CD4-positive, alpha-beta T cell treated with Interleukin-6 for 4 hours (primary cell): Measurements from ENCODE around the gene MFAP5.
"Not testable (repeated sequence)": the region's sequence is repeated elsewhere in the genome, so short reads cannot be mapped to it uniquely, and the experiment has no call there.

Experiments used
- DNase-seq: peaks from one replicate; pipeline ENCODE4 v3.0.0-alpha.2; 2020; ENCODE audit warnings: mixed read lengths

Gene MFAP5

DNA sequence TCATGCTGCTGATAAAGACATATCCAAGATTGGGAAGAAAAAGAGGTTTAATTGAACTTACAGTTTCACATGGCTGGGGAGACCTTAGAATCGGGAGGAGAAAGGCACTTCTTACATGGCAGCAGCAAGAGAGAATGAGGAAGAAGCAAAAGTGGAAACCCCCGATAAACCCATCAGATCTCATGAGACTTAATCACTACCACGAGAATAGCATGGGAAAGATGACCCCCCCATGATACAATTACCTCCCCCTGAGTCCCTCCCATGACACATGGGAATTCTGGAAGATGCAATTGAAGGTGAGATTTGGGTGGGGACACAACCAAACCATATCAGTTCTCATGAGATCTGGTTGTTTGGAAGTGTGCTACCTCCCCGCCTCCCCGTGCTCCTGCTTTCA, 9.8 kb upstream of the MFAP5 start:
- DNase-seq: no peak

DNA sequence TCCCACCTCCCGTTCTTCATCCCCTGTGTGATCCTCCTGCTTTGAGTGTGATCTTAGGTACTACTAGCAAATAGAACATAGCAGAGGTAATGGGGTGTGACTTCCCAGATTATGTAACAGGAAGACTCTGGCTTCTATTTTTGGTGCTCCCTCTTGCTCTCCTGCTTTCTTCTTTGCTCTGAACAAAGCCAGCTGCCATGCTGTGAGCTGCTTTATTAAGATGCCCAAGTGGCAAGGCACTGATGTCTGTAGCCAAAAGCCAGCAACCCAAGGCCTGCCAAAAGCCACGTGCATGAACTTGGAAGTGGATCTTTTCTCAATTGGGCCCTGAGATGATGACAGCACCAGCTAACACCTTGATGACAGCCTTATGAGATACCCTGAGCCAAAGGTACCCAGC, 5.8 kb upstream of the MFAP5 start:
- no peak for DNase-seq

DNA sequence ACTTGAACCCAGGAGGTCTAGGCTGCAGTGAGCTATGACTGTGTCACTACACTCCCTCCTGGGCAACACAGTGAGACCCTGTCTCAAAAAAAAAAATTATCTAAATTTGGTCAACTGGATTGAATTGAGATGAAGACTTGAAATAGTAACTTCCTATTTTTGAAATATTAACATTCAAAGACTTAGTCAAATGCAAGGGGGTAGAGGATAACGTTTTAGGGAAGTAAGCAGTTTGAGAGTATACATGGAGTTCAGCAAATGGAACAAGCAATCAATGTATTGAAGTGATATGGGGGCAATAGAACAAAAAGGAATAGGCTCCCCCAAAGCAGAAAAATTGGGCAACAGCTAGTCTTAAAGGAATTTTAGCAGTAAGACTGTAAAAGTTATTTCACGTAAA, 4.6 kb upstream of the MFAP5 start:
- no peak for DNase-seq

DNA sequence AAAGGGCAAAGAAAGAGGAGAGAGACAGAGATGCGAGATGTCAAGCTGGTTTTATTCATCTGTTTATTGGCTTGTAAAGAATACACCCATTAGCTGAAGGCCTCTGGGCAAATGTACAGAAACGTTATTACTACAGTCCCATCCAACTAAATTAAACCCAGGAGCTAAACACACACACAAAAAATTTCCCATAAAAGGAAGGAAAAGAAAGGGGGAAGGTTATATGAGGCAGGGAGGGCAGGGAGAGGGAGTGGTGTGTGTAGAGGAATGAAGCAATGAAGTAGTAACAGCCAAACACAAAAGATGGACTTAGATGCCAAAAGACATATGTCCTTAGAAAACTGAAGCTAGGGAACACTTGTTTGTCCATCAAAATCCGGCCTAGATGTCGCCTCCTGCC, 3.1 kb upstream of the MFAP5 start:
- DNase-seq: no peak

DNA sequence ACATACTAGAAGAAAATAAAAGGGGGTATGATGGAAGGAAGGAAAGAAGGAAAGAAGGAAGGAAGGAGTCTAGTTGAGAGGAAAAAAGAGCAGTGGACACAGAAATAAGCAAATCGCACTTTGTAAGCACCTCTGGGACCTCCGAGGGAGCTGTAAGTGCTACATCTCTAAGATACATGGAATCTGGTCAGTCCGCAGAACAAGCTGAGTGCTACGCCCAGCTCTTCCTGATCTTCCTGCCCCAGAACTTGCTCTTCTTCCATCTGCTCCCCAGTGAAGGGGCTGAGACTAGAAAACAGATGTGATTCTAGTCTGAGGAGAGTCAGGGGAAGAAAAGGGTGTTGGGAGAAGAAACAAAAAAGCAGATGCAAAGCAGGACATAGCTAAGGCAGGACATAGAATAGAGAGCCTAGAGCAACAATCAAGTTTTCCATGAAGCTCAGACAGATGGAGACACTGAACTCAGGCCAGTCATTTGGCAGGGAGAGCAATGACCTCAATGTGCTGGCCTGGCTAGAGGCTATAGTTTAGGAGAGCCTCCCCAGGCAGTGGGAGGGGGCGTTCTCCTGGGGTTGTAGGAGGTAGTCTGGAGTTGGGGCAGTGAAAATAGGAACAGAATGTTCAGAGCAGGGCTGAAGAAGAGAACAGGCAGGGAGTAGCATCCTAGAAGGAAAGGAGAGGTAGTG, 1.7 kb upstream of the MFAP5 start:
- no peak for DNase-seq

DNA sequence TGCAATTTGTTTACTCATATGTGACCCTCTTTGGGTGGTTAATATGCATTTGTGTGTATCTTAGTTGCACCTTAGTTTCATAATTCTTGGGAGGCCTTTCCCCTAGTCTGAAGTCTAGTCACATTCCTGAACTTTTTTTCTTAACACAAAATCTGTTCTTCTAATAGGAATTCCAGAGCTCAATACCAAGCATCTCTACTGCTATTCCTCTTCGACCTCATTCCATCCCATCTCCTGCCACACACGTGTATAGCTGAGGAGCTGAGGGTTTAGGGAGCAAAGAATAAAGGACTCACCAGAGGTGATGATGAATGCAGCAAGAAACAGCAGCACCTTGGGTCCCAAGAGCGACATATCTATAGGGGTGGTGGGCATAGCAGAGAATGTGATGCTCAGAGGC, 875 bp downstream of the MFAP5 start:
- DNase-seq: no peak

DNA sequence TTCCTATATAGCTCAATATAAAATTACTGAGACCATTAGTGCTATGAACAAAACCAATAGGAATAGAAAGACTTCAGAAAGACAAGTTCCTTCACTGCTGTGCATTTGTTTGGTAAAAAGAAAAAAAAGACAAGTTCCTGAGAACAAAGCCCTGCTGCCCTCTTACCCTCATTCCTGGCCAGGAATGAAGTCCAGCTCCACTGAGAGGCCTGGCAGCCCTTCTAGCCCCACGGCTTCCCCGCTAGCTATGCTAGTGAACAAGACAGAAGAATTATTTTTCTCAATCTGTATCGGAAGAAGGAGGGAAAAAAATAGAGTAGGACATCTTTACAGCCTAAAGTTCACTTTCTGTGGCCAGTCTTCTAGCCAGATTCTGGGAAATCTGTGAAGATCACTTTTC, 1.6 kb downstream of the MFAP5 start:
- no peak for DNase-seq

DNA sequence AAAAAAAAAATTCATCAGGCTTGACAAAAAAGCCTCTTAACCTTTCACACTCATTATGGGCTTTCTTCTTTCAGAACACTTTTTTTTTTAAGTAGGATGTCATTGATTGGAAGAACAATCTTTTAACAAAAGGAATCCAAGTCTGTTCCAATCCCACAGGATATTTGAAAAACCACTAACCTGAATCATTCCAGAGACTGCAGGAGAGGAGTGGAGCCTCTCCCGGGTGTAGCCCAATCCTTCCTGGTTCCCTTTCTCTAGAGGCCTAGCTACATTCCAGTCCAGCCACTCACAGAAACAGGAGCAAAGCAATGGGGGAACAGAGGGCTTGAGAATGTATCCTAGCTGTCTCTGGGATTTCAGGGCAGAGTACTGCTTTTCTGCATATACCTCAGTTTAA, 4.3 kb downstream of the MFAP5 start:
- DNase-seq: no peak

DNA sequence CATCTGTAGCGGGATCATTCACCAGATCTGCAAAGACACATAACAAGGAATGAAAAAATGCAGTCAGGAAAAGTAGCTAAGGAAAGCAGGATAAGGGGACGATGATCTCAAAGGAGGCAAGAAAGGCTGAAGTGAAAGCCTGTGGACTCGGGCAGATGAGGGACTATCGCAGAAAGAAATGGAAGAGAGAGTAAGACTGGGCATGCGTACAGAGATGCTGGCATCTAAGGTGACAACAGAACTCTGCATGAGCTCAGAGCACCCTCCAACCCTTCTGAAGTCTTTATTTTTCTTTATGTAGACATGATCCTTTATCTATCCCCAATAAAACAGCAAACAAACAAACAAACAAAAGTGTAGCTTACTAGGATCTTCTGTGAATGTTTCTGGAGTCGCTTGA, 7.2 kb downstream of the MFAP5 start:
- DNase-seq: no peak

DNA sequence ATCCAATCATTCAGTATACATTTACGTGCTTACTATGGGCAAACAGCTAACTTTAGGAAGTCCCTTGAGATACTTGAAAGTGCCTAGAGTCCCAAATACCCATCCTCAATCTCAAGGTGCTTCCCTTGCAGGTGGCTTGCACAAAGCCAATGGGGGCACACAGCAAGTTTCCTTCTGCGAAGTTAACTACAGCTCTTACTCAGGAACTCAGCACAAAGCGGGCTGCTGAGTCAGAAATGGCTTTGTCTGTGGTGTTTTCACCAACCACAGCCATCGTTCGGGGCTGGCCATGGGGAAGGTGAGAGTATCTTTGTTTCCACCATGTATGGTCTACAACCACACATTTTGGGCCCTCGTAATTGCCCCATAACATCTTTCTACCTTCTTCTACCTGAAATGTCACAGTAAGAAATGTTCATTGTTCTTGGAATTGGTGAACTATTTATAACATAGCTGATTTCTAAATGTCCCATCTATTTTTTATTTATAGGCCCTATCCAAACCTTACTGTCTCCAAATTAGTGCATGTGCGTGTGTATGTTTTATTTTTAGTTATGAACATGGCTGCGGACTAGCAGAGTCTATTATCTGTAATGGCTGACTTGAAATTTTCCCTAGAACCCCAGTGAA, 13.9 kb downstream of the MFAP5 start:
- DNase-seq: peak; percentile 51

DNA sequence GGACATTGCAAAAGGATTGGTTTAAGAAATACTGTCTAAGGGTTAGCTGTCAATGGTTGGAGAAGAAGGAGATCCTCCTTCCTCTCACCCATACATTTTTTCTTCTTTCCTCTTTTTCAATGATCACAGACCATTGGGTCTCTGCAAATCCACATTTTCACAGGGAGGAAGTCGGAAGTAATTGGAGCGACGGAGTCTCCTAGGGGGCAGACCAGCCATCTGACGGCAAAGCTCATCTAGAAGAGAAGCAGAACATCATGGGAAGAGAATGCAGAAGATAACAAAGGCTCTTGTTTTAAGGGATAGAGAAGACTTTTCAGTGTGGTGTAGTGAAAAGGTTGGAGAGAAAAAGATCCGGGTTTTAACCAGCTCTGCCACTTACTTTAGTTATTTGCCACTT, 14.7 kb downstream of the MFAP5 start:
- no peak for DNase-seq

DNA sequence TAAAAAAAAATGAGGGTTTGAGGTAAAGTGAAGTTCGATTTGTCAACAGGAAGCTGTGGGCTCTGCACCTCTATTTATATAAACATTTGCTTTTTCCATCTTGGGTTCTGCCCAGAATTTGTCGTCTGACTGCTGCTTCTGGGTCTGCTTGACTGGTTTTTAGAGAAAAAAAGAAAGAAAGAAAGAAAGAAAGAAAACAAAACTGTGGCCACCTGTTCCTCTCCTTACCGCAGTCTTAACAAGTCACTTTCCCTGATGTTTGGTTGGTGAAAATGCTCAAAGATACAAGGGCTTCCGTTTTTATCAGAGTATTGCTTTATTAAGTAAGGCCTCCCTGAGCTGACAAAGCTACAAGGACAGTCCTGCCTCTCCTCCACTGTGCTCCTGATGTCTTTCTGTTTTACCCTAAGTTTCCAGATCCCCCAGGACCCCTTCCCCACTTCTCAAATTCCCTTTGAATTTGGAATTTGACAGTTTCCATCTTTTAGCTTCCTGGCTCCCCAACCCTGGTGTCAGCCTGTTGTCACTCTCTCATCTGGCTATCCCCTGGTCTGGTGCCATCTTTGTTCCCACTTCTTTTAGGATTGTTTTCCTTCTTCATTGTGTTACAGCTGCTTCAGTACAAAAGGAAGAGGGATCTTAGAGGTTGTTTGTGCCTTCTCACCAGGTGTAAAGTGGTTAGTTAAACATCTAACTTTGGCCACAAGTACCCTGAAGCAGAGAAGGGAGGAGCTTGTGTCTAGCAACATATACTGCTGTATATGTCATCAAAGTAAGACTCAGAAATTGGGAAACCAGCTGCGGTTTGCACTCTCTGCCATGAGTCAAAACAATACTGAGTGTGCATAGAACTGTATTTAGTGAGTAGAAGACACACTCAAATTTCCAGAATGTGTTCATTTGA, 18.0 kb downstream of the MFAP5 start:
- DNase-seq: peak; percentile 67

DNA sequence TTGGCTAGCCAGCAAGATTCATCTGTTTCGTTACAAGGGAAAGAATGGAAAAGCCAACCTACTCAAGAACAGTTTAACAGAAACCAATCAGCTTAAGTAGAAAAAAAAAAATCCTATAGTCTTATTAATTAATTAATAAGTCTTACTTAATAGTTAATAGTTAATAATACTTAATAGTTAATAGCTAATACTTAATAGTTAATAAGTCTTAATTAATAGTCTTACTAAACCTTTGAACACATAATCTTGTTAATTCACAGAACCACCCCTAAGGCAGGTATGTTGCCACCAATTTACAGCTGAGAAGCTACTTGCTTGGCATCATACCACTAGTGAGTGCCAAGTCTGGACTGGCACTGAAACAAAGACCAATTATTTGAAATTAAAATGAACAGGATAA, 19.9 kb downstream of the MFAP5 start:
- DNase-seq: no peak

DNA sequence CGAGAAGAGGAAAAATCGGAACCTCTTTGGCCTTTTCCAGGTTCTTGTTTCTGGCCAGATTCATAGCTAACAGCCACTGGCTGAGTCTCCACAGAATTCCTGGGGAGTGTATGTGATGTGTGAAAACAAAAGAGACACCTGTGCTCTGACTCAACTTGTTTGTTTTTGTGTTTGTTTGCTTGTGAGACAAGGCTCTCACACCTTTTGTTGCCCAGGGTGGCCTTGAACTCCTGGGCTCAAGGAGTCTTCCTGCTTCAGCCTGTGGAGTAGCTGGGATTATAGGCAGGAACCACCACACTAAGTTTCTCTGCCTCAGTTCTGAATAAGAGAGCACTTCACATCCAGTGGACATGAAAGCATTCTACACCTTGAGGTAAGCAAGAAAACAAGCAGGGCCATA, 22.7 kb downstream of the MFAP5 start:
- DNase-seq: no peak

DNA sequence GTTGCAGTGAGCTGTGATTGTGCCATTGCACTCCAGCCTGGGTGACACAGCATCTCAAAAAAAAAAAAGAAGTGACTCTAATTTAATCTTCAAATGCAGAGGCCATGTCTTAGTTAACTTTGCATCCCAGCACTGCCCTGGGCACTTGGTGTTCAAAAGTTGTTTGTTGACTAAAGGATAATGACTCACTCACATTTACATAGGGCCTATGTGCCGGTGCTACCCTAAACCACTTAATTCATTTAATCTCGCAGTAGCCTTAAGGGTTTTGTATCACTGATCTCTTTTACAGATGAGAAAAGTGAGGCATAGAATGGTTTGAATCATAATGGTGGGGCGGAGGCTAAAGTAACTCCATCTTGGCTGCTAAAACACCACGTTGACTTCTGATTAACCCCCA, 23.7 kb downstream of the MFAP5 start:
- no peak for DNase-seq

DNA sequence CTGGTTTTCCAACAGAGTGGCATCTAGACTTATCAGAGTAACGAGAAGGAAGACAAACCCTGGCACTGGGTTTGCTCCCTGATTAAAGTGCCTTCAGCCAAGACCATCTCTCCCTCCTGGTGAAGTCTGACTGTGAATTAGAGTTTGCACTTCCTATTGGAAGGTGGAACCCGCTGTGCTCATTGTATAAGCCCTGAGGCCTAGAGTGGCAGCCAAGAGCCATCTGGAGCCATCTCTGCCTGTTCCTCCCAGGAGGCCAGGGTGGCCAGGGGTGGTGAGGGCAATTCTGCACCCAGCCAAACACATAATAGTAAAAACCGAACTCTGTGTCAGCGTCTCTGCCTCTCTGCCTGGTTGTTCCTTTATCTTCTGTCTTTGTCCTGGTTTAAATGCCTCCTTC, 25.0 kb downstream of the MFAP5 start:
- DNase-seq: no peak

DNA sequence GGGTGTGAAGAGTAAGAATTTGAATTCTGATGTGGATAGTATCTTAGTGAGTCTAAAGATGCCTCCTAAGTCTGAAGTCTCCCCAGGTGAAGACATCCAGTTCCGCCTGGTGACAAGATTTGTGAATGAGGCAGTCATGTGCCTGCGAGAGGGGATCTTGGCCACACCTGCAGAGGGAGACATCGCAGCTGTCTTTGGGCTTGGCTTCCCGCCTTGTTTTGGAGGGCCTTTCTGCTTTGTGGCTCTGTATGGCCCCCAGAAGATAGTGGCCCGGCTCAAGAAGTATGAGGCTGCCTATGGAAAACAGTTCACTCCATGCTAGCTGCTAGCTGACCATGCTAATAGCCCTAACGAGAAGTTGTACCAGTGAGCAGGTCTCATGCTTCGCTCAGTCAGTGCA, 25.4 kb downstream of the MFAP5 start:
- no peak for DNase-seq

DNA sequence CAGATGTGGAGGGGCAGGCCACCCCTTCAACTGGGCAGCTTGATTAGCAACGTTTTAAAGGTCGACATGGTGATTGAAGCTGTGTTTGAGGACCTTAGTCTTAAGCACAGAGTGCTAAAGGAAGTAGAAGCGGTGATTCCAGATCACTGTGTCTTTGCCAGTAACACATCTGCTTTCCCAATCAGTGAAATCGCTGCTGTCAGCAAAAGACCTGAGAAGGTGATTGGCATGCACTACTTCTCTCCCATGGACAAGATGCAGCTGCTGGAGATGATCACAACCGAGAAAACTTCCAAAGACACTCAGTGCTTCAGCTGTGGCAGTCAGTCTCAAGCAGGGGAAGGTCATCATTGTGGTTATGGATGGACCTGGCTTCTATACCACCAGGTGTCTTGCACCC, 26.0 kb downstream of the MFAP5 start:
- DNase-seq: no peak

DNA sequence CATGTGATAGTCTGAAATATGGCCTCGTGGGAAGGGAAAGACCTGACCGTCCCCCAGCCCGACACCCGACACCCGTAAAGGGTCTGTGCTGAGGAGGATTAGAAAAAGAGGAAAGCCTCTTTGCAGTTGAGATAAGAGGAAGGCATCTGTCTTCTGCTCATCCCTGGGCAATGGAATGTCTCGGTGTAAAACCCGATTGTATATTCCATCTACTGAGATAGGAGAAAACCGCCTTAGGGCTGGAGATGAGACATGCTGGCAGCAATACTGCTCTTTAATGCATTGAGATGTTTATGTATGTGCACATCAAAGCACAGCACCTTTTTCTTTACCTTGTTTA, 26.6 kb downstream of the MFAP5 start:
- DNase-seq: not testable (repeated sequence)

DNA sequence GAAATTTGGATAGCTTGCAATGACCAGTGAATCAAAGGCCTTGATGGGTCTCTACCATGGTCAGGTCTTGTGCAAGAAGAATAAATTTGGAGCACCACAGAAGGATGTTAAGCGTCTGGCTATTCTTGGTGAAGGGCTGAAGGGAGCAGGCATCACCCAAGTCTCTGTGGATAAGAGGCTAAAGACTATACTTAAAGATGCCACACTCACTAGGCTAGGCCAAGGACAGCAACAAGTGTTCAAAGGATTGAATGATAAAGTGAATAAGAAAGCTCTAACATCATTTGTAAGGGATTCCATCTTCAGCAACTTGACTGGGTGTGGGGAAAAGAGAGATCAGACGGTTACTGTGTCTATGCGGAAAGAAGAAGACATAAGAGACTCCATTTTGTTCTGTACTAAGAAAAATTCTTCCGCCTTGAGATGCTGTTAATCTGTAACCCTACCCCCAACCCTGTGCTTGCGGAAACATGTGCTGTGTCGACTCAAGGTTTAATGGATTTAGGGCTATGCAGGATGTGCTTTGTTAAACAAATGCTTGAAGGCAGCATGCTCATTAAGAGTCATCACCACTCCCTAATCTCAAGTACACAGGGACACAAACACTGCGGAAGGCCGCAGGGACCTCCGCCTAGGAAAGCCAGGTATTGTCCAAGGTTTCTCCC, 27.2 kb downstream of the MFAP5 start:
- not testable (repeated sequence) for DNase-seq

DNA sequence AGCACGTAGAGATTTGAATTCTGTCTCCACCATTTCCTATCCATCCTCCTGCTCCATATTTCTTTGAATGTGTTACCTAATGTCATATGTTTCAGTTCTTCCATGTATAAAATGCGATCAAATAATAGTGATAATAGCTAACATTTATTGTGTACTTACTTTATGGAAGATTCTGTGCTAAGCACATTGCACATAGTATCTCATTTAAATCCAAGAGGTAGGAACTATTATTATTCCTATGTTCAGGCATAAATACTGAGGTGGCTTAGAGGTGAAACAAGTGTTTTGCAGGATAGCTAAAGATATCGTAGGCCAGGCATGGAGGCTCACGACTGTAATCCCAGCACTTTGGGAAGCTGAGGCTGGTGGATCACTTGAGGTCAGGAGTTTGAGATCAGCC, 32.5 kb downstream of the MFAP5 start:
- no peak for DNase-seq

DNA sequence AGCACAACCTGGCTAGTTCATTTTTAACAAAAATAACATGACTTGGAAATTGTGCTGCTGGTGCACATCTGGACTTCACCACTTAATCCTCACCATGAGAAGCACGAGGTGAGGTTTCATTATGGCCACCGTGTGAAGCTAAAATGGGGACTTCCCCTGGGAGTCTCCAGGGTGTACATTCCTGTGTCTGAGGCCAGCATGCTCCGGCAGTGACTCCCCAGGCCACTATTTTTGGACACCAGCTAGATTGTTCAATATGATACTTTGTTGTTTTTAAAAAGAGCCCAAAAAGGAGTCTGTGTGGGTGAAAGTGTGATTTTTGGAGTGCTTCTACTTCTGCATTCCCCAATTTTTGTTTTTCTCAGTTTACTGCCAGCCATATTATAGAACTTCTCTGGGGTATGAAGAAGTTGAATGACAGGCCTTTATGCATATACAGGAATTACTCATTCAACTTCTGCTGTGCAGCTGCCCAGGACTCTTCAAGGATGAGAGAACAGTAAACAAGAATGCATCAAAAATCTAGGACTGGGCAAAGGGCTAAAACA, 33.1 kb downstream of the MFAP5 start:
- no peak for DNase-seq

DNA sequence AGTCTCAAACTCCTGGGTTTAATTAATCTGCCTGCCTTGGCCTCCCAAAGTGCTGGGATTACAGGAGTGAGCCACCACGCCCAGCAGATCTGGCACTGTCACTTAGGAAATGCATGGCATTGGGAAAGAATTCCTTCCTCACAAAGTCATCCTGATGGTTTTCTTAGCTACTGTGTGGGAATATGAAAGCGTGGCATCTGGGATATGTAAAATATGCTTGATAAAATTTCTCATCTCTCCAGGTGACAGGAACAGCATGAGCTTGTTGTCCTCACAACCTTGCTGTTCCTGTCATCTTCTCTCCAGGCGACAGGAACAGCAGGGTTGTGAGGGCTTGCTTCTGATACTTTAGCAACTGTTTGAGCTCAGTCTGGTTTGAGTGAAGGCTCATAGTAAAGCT, 33.9 kb downstream of the MFAP5 start:
- no peak for DNase-seq
